Activated naive CD8-positive, alpha-beta T cell treated with anti-CD3 and anti-CD28 coated beads, Interleukin-2, amount 50 U/mL, for 16 hours (primary cell): ENCODE results near the gene ATP8B4.

Experiments
- DNase-seq: peaks from one replicate; pipeline ENCODE4 v3.0.0-alpha.2; 2020; ENCODE audit warnings: low read depth, low spot score

Gene ATP8B4

GRCh38 chr15:49895347-49896223 lies 223.4 kb downstream of the ATP8B4 start:
- no peak for DNase-seq

DNA sequence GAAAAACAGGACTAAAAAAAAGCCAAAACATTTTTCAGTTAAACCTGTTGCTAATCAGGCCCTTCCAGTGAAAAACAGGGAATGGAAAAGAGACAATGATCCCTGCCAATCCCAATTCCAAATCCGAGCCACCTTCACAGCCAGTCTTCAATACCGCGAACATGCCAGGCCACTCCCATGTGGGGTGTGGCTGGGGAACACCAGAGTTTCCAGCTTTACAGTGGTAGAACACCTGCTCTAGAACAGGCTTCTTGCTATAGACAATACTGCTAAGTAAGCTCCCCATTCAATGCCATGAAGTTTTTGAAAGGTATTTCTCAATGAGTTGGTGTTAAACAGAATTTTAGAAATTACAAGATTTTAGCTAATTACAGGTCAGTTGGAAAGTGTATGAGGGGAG lies 228.3 kb downstream of the ATP8B4 start:
- DNase-seq, result no peak

- DNase-seq, result no peak
These were observed 229.5 kb downstream of the ATP8B4 start for GRCh38 chr15:49889536-49889935.

DNA sequence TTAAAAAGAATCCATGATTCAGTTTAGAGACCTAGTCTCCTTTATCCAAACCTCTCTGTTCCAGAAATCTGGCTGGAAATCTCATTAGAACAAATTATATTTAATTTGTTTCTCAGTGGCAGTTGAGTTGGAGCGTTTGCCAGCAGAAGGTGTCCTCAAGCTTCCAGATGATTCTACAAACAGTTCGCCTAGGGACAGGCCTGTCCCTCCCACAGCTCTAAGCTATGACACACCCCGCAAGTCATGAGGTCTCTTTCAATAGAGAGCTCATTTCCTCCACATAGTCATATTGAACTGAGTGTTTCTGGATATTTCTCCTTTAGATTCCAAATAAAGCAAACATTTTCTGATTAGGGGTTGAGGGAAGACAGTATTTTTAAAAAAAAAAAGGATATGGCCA lies 230.3 kb downstream of the ATP8B4 start:
- no peak for DNase-seq

- DNase-seq, result no peak
These were observed 230.7 kb downstream of the ATP8B4 start for GRCh38 chr15:49888323-49888693.

GRCh38 chr15:49887659-49888322 lies 231.2 kb downstream of the ATP8B4 start:
- no peak for DNase-seq

- DNase-seq, result no peak
These were observed 235.9 kb downstream of the ATP8B4 start for GRCh38 chr15:49883121-49883520.

- no peak for DNase-seq
These were observed 237.2 kb downstream of the ATP8B4 start for GRCh38 chr15:49881866-49882265.

DNA sequence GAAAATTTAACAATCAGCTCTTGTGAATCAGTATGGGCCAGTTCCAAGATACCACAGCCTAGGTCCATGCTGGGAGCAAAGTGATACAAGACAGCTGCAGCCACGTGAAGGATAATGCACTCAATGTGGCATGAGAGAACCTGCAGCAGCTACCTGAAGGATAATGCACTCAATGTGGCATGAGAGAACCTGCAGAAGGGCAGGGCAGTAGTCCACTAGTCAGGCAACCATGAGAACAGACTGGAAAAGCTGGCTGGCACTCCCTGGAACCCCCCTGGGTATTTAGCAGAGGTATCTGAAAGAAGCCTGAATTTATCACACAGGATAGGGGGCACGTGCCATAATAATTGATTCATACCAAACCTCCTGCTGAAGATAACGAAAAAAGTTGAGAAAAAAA lies 237.6 kb downstream of the ATP8B4 start:
- no peak for DNase-seq

DNA sequence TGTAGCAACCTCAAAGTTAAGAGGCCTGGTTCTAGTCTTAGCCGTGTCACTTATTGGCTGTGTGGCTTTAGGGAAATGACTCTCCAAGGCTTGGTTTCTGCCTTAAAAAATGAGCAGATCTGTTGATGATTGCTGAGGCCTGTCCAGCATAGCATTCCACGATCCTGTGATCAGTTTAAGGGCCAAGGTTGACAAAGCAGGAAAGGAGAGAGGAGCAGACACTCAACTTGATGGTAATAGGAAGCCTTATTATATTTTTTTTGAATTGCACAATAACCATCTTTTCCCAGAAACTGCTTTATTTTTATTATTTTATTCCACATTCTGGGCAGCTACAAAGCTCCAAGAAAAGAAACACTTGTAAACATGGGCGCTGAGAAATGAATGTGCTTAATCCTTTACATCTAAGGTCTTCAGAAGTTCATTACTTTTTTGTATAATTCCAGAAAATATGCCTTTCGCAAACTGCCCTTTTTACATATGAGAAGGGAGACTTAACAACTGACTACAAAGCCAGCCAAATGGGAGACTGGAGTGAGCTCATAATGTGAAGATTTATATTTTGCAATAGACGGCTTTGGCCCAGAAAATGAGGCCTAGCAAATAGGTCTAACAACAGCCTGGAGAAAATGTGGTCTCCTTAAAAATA lies 241.0 kb downstream of the ATP8B4 start:
- no peak for DNase-seq

DNA sequence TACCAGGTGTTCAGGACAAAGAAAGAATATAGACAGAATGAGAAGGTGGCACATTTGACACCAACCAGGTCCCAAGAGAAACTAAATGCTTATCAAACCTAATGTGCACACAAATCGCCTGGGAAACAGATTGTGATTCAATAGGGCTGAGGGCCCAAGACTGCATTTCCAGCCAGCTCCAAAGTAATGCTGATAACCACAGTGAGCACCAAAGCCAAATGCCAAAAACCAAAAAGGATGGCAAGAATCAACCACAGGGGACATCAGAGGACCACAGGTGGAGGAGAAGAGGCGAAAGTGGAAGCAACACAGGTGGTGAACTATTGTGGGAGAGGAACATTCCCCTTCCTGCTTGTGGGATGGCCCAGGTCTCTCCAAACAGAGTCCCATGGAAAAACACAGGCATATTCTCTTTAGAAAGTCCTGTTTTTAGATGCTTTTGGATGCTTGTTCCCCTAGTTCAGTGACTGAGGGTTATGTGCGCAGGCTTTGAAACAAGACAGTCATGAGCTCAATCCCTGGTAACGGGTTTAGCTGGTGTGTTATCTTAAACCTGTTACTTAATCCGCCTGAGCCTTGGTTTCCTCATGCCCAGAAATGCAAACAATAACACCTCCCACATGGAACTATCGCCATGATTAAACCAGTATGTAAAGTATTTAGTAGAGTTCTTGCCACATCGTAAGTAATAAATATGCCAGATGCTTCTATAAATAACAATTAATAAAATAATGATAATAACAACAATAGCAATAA lies 241.7 kb downstream of the ATP8B4 start:
- DNase-seq, result no peak

GRCh38 chr15:49876401-49877038 lies 242.5 kb downstream of the ATP8B4 start:
- DNase-seq, result no peak

DNA sequence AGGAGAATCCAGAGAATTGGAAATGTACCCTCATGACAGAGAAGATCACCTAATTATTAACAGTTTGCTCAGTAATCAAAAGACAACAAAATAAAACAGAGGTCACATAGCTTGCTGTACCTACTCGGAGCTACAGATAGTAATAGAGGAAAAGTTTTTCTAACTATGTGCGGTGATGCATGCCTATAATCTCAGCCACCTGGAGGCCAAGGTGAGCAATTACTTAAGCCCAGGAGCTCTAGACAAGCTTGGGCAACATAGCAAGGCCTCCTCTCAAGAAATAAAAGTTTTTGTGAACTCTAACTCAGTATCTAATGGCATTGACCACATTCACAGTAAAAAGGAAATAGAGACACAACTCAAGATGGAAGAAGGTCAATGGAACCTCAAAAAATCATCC lies 243.6 kb downstream of the ATP8B4 start:
- DNase-seq, result no peak

DNA sequence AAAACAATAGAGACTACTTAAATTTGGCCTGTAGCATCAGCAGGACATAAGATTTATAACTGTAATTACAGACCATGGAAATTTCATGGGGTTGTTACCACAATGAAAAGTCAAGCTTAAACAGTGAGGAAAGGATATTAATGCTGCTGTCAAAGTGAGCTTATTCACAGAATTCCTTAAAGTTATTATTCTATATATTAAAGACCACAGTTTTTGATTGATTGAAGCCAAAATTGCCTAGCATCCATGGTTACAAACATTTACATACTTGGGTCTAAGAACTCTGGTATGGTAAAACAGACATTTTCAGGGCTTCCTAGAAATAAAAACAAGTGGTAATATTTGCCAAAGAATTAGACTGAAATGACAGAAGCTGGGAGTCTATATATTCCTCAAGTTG lies 248.6 kb downstream of the ATP8B4 start:
- no peak for DNase-seq

DNA sequence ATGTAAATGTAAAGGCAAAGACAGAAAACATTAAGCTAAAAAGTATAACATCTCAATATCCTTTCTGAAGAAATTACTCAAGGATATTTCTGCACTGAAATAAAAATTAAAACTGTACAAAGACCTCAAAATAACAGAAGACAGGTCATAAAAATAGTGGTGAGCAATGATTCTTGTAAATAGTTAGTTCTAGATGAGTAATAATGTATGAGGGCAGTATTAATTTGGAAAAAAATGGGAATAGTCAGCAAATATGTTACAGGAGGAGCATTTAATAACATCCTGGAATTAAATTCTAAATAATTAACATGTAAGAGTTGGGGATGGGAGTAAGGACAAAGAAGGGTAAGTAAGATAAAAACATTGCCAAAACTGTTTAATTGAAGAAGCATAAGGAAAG lies 250.7 kb downstream of the ATP8B4 start:
- DNase-seq, result no peak

GRCh38 chr15:49865925-49866757 lies 252.9 kb downstream of the ATP8B4 start:
- no peak for DNase-seq

- no peak for DNase-seq
These were observed 254.8 kb downstream of the ATP8B4 start for GRCh38 chr15:49864251-49864650.

GRCh38 chr15:49863431-49864224 lies 255.4 kb downstream of the ATP8B4 start:
- no peak for DNase-seq

- DNase-seq, result no peak
These were observed 258.9 kb downstream of the ATP8B4 start for GRCh38 chr15:49860101-49860500.
